ENCODE results near the gene TNFRSF8.

The TNFRSF8 gene

DNA sequence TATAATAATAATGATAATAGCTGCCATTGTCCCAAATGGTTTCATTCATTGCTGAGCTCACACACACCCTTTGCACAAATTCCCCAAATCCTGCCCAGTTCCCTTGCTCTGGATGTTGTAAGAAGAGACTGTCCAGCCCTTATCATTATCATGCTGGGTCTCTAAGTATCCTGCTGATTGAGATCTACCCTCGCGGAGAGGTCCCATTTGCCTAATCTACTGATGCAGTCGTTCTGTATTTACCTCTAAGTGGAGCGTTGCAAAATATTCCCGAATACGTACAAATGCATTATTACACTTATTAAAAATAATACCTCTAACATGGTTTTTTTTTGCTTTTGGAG, 51.2 kb downstream of the TNFRSF8 start:
- no peak for DNase-seq (ENCODE audit: low read depth in 2 of 2)

- no peak for DNase-seq (ENCODE audit: low read depth in 2 of 2)
Observed at GRCh38 chr1:12114916-12115315, 51.8 kb downstream of the TNFRSF8 start.

- no peak for DNase-seq (ENCODE audit: low read depth in 2 of 2)
Observed at GRCh38 chr1:12121212-12122003, 58.3 kb downstream of the TNFRSF8 start.

GRCh38 chr1:12123172-12123571, 60.1 kb downstream of the TNFRSF8 start:
- DNase-seq (ENCODE audit: low read depth in 2 of 2) = no peak

GRCh38 chr1:12124693-12125421, 61.8 kb downstream of the TNFRSF8 start:
- peak; percentile 63 to 68 for DNase-seq (ENCODE audit: low read depth in 2 of 2)

- DNase-seq (ENCODE audit: low read depth in 2 of 2) = no peak
Observed at GRCh38 chr1:12125422-12126355, 62.6 kb downstream of the TNFRSF8 start.

DNA sequence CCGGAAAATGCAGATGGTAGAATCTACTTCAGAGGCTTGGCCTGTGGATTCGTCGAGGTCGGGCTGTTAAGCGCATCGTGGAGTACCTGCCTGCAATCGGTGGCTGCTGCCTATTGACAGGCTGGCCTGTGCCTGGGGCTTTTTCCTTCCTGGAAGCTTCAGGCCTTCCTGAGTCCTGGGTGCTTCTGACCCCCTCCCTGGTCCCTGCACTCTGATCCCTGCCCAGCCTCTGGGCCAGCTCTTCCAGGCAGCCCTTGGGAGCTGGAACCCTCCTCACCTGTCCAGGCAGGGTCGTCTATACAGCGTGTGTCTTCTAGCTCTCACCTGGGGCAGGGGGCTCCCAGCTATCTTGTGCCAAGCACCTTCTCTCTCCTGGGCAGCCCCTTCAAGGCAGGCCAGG, 63.7 kb downstream of the TNFRSF8 start:
- no peak for DNase-seq (ENCODE audit: low read depth in 2 of 2)

GRCh38 chr1:12127206-12127810, 64.2 kb downstream of the TNFRSF8 start:
- DNase-seq (ENCODE audit: low read depth in 2 of 2) = no peak

DNA sequence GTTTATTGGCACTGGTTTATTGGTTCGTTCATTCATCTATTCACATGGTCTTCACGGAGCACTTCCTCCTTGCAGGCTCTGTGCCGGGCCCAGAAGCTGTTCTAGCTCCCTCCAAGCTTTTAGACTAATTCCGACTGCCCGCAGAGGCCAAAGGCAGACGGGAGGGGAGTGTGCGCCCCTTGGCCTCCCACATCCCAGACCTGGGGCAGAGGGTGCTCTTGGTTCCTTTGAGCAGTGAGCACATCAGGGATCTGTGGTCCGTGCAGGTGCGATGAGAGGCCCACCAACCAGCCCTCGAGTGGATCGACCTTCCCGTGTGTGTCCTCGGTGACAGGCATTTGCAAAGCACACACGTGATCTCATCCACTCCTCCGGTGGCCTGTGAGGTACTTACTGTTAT, 65.0 kb downstream of the TNFRSF8 start:
- DNase-seq (ENCODE audit: low read depth in 2 of 2) = no peak

DNA sequence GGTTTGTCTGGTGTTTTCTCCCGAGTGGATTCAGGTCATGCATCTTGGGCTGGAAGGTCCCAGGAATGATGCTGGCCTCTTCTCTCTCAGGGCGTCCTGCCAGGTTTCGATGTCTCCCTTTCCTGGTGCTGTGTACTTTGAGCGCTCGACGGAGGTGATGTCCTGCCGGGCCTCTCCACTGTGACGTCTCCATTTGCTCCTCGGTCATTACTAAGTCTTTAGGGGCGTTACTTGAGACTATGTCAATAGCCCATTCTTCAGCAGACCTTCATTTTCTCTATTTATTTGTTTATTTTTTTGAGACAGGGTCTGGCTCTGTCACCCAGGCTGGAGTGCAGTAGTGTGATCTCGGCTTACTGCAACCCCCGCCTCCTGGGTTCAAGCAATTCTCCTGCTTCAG, 66.5 kb downstream of the TNFRSF8 start:
- no peak for DNase-seq (ENCODE audit: low read depth in 2 of 2)

DNA sequence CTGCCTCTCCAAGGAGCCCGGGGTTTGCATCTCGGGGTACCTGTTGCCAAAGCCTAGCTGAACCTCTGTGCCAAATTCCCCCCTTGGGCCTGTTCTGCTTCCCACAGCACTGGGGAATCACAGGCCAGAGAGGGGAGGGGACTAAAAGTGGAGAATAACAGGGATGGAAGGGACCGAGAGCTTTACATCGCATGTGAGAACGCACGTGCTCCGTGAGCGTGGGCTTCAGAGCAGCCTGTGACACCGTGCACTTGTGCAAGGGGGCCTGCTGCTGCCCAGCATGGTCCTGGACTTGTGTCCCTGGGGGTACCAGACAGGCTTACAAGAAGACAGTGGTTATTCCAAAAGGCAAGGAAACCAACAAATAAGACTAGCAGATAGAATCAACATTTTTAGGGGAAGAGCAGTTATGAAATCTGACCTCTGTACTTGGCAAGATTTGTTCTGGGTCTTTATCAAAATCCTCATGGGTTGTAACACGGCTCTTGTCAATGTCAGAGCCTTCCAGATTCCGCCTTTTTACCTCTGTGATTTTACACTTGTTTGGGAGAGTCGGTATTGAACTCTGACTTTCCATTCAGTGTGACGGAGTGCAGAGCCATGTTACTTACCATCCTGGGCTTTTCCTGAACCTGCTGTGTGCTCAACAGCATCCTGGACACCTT, 67.5 kb downstream of the TNFRSF8 start:
- DNase-seq (ENCODE audit: low read depth in 2 of 2) = no peak

DNA sequence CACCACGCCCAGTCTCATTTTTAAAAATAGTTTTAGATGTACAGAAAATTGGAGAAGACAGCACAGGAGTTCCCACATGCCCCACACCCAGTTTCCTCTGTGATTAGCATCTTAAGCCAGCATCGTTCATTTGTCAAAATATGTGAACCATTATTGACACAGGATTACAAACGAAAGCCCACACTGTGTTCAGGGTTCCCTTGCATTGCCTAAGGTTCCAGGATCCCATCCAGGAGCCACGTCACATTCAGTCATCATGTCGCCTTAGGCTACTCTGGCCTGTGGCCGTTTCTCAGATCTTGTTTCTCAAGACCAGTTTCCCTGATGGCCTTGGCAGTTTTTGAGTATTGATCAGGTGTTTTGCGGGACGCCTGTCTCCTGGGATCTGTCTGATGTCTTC, 69.0 kb downstream of the TNFRSF8 start:
- no peak for DNase-seq (ENCODE audit: low read depth in 2 of 2)

DNA sequence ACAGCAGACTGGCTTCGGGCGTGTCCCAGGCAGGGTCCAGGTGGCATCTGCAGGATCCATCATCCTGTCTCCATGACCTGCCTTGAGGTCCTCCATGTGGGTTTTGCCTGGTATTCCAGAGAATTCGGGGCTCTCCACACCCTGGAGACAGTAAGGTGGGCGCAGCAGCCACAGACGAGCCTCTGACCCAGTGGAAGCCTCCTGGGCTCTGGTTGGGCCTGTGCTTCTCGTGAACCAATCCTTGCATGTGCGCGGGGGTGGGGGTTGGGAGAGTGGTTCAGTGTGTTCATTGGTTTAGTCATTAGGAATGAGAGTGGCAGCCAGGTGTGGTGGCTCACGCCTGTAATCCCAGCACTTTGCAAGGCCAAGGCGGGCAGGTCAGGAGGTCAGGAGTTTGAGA, 71.6 kb downstream of the TNFRSF8 start:
- no peak for DNase-seq (ENCODE audit: low read depth in 2 of 2)

DNA sequence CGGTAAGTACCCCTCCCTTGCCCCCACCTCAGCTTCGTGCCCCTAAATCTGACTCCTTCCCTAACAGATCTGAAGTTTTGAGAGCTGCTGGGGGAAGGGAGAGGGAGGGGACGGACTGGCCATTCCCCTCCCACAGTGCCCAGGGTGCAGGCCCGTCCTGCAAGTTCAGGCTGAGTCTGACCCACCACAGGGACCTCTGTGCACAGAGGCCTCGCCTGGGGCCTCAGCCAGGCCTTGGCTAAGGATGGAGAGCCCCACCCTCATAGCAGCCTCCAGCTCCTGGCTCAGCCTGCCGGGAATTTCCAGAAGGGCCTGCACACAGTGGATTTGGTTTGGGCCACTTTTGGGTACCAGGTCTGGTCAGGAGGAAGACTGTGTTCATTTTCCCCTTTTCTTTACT, 72.5 kb downstream of the TNFRSF8 start:
- DNase-seq (ENCODE audit: low read depth in 2 of 2) = no peak

GRCh38 chr1:12136916-12137610, 74.0 kb downstream of the TNFRSF8 start:
- no peak for DNase-seq (ENCODE audit: low read depth in 2 of 2)

- DNase-seq (ENCODE audit: low read depth in 2 of 2) = no peak
Observed at GRCh38 chr1:12138196-12139168, 75.4 kb downstream of the TNFRSF8 start.

DNA sequence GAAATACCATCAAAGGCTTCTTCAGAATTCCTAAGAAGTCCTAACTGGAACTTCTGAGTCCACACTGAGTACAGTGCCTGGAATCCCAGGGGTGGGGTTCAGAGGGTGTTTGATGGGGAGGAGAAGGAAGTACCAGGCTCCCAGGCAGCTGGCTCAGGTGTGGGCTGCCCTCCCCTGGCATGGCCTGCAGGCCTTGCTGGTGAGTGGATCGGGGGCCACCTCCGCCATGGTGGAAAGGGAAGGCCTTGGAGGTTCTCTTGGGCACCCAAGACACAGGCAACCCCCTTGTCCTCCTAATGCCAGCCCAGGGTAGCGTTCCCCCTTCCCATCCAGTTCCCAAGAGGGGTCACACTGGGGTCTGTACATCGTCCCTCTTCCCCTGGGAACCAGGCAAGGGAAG, 76.9 kb downstream of the TNFRSF8 start:
- no peak for DNase-seq (ENCODE audit: low read depth in 2 of 2)

GRCh38 chr1:12140515-12141162, 77.5 kb downstream of the TNFRSF8 start:
- no peak for DNase-seq (ENCODE audit: low read depth in 2 of 2)

All from stimulated activated CD8-positive, alpha-beta memory T cell treated with anti-CD3 and anti-CD28 coated beads, Interleukin-7, amount 100 ng/mL, for 1 hour (primary cell).